Measurements from ENCODE around the gene SMURF1.

DNA sequence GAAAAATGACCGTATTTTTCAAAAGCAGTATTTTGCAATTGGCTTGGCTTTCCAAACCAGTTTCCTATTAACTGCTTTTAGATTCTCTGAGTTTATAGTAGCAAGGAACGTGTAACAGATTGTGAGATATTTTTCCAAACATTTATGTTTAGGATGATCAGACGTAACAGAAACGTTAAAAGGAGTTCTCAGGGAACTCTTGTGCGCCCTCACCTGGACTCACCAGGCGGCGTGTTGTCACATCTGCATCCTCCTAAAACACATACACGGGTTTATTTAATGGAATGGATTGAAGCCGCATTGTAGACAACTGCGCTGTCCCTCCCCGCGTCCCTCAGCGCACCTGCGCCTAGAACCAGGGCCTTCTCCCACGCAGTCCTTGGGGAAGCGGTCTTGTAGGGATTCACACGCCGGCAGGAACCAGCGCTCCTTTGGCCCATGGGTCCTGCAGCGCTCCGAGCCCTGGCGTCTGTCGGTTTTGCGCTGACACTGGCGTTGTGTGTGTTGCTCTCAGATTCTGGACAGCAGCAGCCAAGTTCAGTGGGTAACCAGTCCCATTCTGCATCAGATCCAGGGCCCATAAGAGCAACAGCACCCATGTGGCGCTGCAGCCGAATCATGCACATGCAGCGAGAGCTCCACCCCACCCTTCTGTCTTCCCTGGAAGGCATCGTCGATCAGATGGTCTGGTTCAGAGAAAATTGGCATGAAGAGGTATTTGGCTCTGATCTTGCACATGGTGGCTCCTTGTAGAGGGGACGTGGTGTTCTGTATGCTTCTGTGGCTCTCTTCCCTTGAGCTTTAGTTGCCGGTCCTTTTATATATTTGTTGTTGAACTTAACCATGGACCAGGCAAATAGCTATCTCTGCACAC, 150.6 kb downstream of the SMURF1 start:
- TF ChIP-seq ZFP3 (CRISPR knock-in tag; IDR thresholded peaks at IDR 0.05), result no peak
- TF ChIP-seq, protein P1, sequence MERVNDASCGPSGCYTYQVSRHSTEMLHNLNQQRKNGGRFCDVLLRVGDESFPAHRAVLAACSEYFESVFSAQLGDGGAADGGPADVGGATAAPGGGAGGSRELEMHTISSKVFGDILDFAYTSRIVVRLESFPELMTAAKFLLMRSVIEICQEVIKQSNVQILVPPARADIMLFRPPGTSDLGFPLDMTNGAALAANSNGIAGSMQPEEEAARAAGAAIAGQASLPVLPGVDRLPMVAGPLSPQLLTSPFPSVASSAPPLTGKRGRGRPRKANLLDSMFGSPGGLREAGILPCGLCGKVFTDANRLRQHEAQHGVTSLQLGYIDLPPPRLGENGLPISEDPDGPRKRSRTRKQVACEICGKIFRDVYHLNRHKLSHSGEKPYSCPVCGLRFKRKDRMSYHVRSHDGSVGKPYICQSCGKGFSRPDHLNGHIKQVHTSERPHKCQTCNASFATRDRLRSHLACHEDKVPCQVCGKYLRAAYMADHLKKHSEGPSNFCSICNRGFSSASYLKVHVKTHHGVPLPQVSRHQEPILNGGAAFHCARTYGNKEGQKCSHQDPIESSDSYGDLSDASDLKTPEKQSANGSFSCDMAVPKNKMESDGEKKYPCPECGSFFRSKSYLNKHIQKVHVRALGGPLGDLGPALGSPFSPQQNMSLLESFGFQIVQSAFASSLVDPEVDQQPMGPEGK (CRISPR knock-in tag; IDR thresholded peaks at IDR 0.05; ENCODE audit: borderline replicate concordance), result no peak
- no peak for TF ChIP-seq OSR1 (CRISPR knock-in tag; IDR thresholded peaks at IDR 0.05)
- no peak for TF ChIP-seq ISL1 (CRISPR knock-in tag; IDR thresholded peaks at IDR 0.05)
- TF ChIP-seq ARNTL (CRISPR knock-in tag; IDR thresholded peaks at IDR 0.05; ENCODE audit: borderline replicate concordance, low read depth), result no peak
- TF ChIP-seq, protein P2, sequence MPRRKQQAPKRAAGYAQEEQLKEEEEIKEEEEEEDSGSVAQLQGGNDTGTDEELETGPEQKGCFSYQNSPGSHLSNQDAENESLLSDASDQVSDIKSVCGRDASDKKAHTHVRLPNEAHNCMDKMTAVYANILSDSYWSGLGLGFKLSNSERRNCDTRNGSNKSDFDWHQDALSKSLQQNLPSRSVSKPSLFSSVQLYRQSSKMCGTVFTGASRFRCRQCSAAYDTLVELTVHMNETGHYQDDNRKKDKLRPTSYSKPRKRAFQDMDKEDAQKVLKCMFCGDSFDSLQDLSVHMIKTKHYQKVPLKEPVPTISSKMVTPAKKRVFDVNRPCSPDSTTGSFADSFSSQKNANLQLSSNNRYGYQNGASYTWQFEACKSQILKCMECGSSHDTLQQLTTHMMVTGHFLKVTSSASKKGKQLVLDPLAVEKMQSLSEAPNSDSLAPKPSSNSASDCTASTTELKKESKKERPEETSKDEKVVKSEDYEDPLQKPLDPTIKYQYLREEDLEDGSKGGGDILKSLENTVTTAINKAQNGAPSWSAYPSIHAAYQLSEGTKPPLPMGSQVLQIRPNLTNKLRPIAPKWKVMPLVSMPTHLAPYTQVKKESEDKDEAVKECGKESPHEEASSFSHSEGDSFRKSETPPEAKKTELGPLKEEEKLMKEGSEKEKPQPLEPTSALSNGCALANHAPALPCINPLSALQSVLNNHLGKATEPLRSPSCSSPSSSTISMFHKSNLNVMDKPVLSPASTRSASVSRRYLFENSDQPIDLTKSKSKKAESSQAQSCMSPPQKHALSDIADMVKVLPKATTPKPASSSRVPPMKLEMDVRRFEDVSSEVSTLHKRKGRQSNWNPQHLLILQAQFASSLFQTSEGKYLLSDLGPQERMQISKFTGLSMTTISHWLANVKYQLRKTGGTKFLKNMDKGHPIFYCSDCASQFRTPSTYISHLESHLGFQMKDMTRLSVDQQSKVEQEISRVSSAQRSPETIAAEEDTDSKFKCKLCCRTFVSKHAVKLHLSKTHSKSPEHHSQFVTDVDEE (CRISPR knock-in tag; IDR thresholded peaks at IDR 0.05), result no peak
- no peak for TF ChIP-seq BACH2 (CRISPR knock-in tag; IDR thresholded peaks at IDR 0.05; ENCODE audit: borderline replicate concordance)
